Ecto neural progenitor cell (in vitro differentiated cells): ENCODE results near the gene RNF222.
"Not testable (repeated sequence)": the region's sequence is repeated elsewhere in the genome, so short reads cannot be mapped to it uniquely, and the experiment has no call there.

ENCODE experiments used
- DNase-seq: peaks from one replicate; pipeline ENCODE4 v3.0.0-alpha.2; 2018; ENCODE audit warnings: low spot score

The RNF222 gene

GRCh38 chr17:8410883-8411238, 13.2 kb upstream of the RNF222 start:
- DNase-seq, result no peak

GRCh38 chr17:8409966-8410882, 12.6 kb upstream of the RNF222 start:
- peak; percentile 93 for DNase-seq

- no peak for DNase-seq
Observed at GRCh38 chr17:8408371-8408770, 10.7 kb upstream of the RNF222 start.

- DNase-seq, result no peak
Observed at GRCh38 chr17:8406174-8406573, 8.5 kb upstream of the RNF222 start.

- no peak for DNase-seq
Observed at GRCh38 chr17:8405499-8406016, 7.9 kb upstream of the RNF222 start.

GRCh38 chr17:8402921-8403536, 5.4 kb upstream of the RNF222 start:
- no peak for DNase-seq

GRCh38 chr17:8401107-8401506, 3.5 kb upstream of the RNF222 start:
- DNase-seq, result no peak

- no peak for DNase-seq
Observed at GRCh38 chr17:8398980-8399379, 1.4 kb upstream of the RNF222 start.

- DNase-seq, result not testable (repeated sequence)
Observed at GRCh38 chr17:8394497-8394896, 3.1 kb downstream of the RNF222 start.

GRCh38 chr17:8393470-8394231, 4.0 kb downstream of the RNF222 start:
- DNase-seq, result no peak

GRCh38 chr17:8392674-8393469, 4.8 kb downstream of the RNF222 start:
- no peak for DNase-seq

- DNase-seq, result no peak
Observed at GRCh38 chr17:8392274-8392673, 5.4 kb downstream of the RNF222 start.

- no peak for DNase-seq
Observed at GRCh38 chr17:8391711-8392110, 5.9 kb downstream of the RNF222 start.

- DNase-seq, result no peak
Observed at GRCh38 chr17:8387914-8388651, 9.5 kb downstream of the RNF222 start.

GRCh38 chr17:8386841-8387240, 10.8 kb downstream of the RNF222 start:
- DNase-seq, result no peak

GRCh38 chr17:8384801-8385378, 12.7 kb downstream of the RNF222 start:
- DNase-seq, result no peak

- DNase-seq, result peak; percentile 98
Observed at GRCh38 chr17:8383143-8383822, 14.3 kb downstream of the RNF222 start, which contains the start of gene RPL26. Gene RPL26 (minus strand): TSS chr17:8383193. CDS start chr17:8382310, 883 bp downstream.

GRCh38 chr17:8382880-8383142, 14.8 kb downstream of the RNF222 start:
- no peak for DNase-seq

GRCh38 chr17:8382052-8382879, 15.4 kb downstream of the RNF222 start:
- DNase-seq, result no peak
